Mesenchymal stem cell (in vitro differentiated cells and primary cell): ENCODE data around the gene SPTBN1.
A peak's percentile ranks its signal among the peaks of the same experiment; 100 is the strongest.

Experiments
- DNase-seq: peaks from one replicate; pipeline ENCODE4 v3.0.0-alpha.2; 2013
- H2AFZ ChIP-seq: one replicate; pipeline ENCODE4 v1.6.1; 2013; ENCODE audit warnings: low read depth, mild to moderate bottlenecking, control low read depth, inconsistent platforms, low read length, moderate library complexity
- H2AK5ac ChIP-seq: 2 replicates; pipeline ENCODE4 v1.6.1; 2013; ENCODE audit warnings: low read length, moderate library complexity, mild to moderate bottlenecking, inconsistent platforms; ENCODE audit not compliant: severe bottlenecking
- H2BK120ac ChIP-seq: one replicate; pipeline ENCODE4 v1.6.1; 2013; ENCODE audit warnings: low read depth, mild to moderate bottlenecking, inconsistent platforms, low read length, moderate library complexity
- H2BK12ac ChIP-seq, 2 experiments: one replicate each; pipeline ENCODE4 v1.6.1; 2013; ENCODE audit warnings: inconsistent platforms in 2 of 2, low read length in 2 of 2, mild to moderate bottlenecking in 2 of 2, moderate library complexity in 2 of 2, control low read depth in 1 of 2
- H2BK15ac ChIP-seq: one replicate; pipeline ENCODE4 v1.6.1; 2013; ENCODE audit warnings: mild to moderate bottlenecking, low read depth, inconsistent platforms; ENCODE audit not compliant: poor library complexity, severe bottlenecking
- H2BK5ac ChIP-seq: 2 replicates; pipeline ENCODE4 v1.6.1; 2013; ENCODE audit warnings: low read depth, mild to moderate bottlenecking, low read length, control low read depth, inconsistent platforms; ENCODE audit not compliant: poor library complexity, severe bottlenecking
- H3K14ac ChIP-seq, 2 experiments: one replicate each; pipeline ENCODE4 v1.6.1; 2013; ENCODE audit warnings: inconsistent platforms in 2 of 2, low read length in 2 of 2, control low read depth in 1 of 2, mild to moderate bottlenecking in 1 of 2, moderate library complexity in 1 of 2
- H3K18ac ChIP-seq, 2 experiments: one replicate each; pipeline ENCODE4 v1.6.1; 2013; ENCODE audit warnings: inconsistent platforms in 2 of 2, low read length in 2 of 2, control low read depth in 1 of 2, low read depth in 1 of 2, mild to moderate bottlenecking in 1 of 2
- H3K23ac ChIP-seq, 2 experiments: one replicate each; pipeline ENCODE4 v1.6.1; 2013; ENCODE audit warnings: inconsistent platforms in 2 of 2, low read length in 2 of 2, mild to moderate bottlenecking in 2 of 2, moderate library complexity in 2 of 2, control low read depth in 1 of 2
- H3K27ac ChIP-seq: 2 replicates; pipeline ENCODE4 v1.5.1; 2013; ENCODE audit warnings: mild to moderate bottlenecking, moderate library complexity, low read length, control low read depth, inconsistent platforms; ENCODE audit not compliant: poor library complexity, severe bottlenecking
- H3K27me3 ChIP-seq, 2 experiments: 2 replicates each; pipeline versions ENCODE4 v1.6.1 to v1.7.0; 2013; ENCODE audit warnings: low read length in 2 of 2, mild to moderate bottlenecking in 2 of 2, moderate library complexity in 2 of 2, control low read depth in 1 of 2, inconsistent platforms in 1 of 2; ENCODE audit not compliant: control insufficient read depth in 1 of 2, insufficient read depth in 1 of 2
- H3K36me3 ChIP-seq, 2 experiments: 2 replicates each; pipeline versions ENCODE4 v1.6.1 to v1.7.0; 2013; ENCODE audit warnings: low read length in 2 of 2, control low read depth in 1 of 2, inconsistent platforms in 1 of 2, low read depth in 1 of 2, mild to moderate bottlenecking in 1 of 2; ENCODE audit not compliant: insufficient read depth in 2 of 2, control insufficient read depth in 1 of 2
- H3K4ac ChIP-seq, 2 experiments: one replicate each; pipeline ENCODE4 v1.6.1; 2013; ENCODE audit warnings: inconsistent platforms in 2 of 2, low read length in 2 of 2, mild to moderate bottlenecking in 2 of 2, moderate library complexity in 2 of 2, control low read depth in 1 of 2, low read depth in 1 of 2
- H3K4me1 ChIP-seq: 2 replicates; pipeline ENCODE4 v1.6.1; 2013; ENCODE audit warnings: low read depth, low read length, control low read depth; ENCODE audit not compliant: control insufficient read depth, insufficient read depth
- H3K4me2 ChIP-seq: 2 replicates; pipeline ENCODE4 v1.6.1; 2013; ENCODE audit warnings: low read length, mild to moderate bottlenecking, inconsistent platforms; ENCODE audit not compliant: poor library complexity, severe bottlenecking
- H3K4me3 ChIP-seq, 2 experiments: 2 replicates each; pipeline versions ENCODE4 v1.5.1 to v1.7.0; 2013; ENCODE audit warnings: low read length in 2 of 2, mild to moderate bottlenecking in 2 of 2, control low read depth in 1 of 2, low read depth in 1 of 2; ENCODE audit not compliant: insufficient read depth in 1 of 2
- H3K79me1 ChIP-seq: replicated peaks from 2 replicates; pipeline ENCODE4 v1.6.1; 2013; ENCODE audit warnings: mild to moderate bottlenecking, control low read depth, low read length, inconsistent platforms; ENCODE audit not compliant: poor library complexity, severe bottlenecking
- H3K9ac ChIP-seq: 2 replicates; pipeline ENCODE4 v1.7.0; 2013; ENCODE audit warnings: mild to moderate bottlenecking, low read length, moderate library complexity
- H3K9me3 ChIP-seq: 2 replicates; pipeline ENCODE4 v1.7.0; 2013; ENCODE audit warnings: mild to moderate bottlenecking, low read length; ENCODE audit not compliant: control insufficient read depth
- H4K8ac ChIP-seq: one replicate; pipeline ENCODE4 v1.6.1; 2013; ENCODE audit warnings: inconsistent platforms, mild to moderate bottlenecking, low read length, moderate library complexity
- H4K91ac ChIP-seq: one replicate; pipeline ENCODE4 v1.6.1; 2013; ENCODE audit warnings: mild to moderate bottlenecking, low read length, inconsistent platforms
- WGBS: methylation state at CpG from one replicate; pipeline ENCODE4 v1.1.7; 2013; ENCODE audit warnings: mixed read lengths; 5-methylcytosine and 5-hydroxymethylcytosine counted together

Gene SPTBN1

DNA sequence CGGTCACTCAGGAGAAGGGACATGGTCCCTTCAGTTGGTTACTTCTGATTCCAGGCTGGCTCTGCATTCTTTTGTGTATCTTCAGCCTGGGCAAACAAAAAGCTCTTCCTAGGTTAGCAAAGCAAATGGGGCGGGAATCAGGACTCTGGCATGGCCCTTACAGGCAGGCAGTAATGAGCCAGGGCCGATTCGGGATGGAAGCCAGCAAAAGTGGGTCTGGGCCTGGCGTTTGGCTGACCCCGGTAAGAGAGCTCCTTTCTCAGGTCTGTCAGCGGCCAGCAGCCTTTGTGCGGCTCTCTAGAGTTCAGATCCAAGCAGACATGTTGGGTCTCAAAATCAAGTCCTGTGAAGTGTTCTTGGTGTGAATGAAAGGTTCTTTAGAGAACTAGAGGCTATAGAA lies 185.9 kb downstream of the SPTBN1 start:
- H3K27ac ChIP-seq = no peak overlapping the region
- peaks cover 8% of the 10 kb centered on the region for H3K4me1 ChIP-seq
- H2BK120ac ChIP-seq = no peak overlapping the region
- H3K9me3 ChIP-seq = no peaks in the 10 kb centered on the region
- no peak overlapping the region for H4K91ac ChIP-seq
- H4K8ac ChIP-seq = no peak overlapping the region
- WGBS = 98% methylated on average over 8 of the region's 8 CpGs
- no peak overlapping the region for H2AFZ ChIP-seq
- no peak overlapping the region for H2BK5ac ChIP-seq
- H3K18ac ChIP-seq = peak overlapping the region in 1 of 2 experiments; percentile 2
- H3K79me1 ChIP-seq = peaks cover 31% of the 10 kb centered on the region
- no peak overlapping the region for H3K4me2 ChIP-seq
- no peak overlapping the region for H3K4me3 ChIP-seq
- H2BK12ac ChIP-seq = no peak overlapping the region
- H3K36me3 ChIP-seq = peaks cover 49 to 96% of the 10 kb centered on the region in 2 experiments
- H3K14ac ChIP-seq = no peak overlapping the region
- no peak overlapping the region for H3K23ac ChIP-seq
- no peak for DNase-seq
- H3K27me3 ChIP-seq = no peaks in the 10 kb centered on the region
- no peak overlapping the region for H2AK5ac ChIP-seq
- peak overlapping the region in 1 of 2 experiments; percentile 14 for H3K4ac ChIP-seq
- no peak overlapping the region for H2BK15ac ChIP-seq
- H3K9ac ChIP-seq = no peak overlapping the region

DNA sequence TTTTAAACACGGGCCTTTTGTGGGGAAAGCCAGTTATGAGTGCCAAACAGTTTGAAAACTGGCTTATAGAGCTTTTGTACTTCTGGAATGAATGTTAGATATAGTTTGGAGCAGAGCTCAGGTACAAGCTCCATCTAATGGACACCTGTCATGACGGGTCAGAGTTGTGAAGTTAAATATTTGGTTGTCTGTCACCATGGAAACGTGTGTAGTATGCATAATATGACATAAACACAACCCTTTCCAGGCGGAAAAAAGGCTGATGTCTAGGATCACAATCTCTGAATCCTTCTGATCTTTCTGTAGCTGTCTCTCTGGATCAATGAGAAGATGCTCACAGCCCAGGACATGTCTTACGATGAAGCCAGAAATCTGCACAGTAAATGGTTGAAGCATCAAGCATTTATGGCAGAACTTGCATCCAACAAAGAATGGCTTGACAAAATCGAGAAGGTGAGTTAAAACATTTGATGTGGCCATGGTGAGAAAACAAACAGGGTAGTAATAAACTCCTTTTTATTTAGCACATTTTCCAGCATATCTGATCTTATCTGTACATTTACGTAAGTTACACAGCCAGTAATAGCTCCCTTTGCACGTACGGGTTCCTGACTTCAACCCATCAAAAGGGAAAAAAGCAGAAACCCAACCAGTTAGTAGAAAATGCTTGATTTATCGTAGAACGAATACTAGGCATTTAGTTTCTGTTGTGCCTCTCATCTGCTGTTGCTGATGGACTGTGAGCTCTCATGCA lies 186.7 kb downstream of the SPTBN1 start:
- peaks cover 35% of the 10 kb centered on the region for H3K79me1 ChIP-seq
- 97% methylated on average over 9 of the region's 11 CpGs for WGBS
- DNase-seq = no peak

DNA sequence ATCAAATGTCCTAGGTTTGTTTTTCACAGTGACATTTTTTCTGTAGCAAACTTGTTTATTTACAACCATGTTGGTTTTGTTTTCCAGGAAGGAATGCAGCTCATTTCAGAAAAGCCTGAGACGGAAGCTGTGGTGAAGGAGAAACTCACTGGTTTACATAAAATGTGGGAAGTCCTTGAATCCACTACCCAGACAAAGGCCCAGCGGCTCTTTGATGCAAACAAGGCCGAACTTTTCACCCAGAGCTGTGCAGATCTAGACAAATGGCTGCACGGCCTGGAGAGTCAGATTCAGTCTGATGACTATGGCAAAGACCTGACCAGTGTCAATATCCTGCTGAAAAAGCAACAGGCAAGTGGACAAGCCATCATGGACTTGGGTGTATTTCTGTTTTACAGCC lies 188.1 kb downstream of the SPTBN1 start:
- Histone ChIP-seq H3K9me3 (no peaks in the 10 kb centered on the region), H2BK120ac (no peak overlapping the region), H2BK15ac (no peak overlapping the region), H2BK12ac (no peak overlapping the region), H2AFZ (no peak overlapping the region), H3K23ac (no peak overlapping the region), H3K27me3 (no peaks in the 10 kb centered on the region), H3K18ac (no peak overlapping the region), H3K4ac (no peak overlapping the region), H3K27ac (no peak overlapping the region), H3K4me1 (peaks cover 8% of the 10 kb centered on the region), H2BK5ac (no peak overlapping the region), H3K4me2 (no peak overlapping the region), H3K36me3 (peaks cover 59 to 96% of the 10 kb centered on the region in 2 experiments), H3K4me3 (no peak overlapping the region), H4K8ac (no peak overlapping the region), H4K91ac (no peak overlapping the region), H3K9ac (no peak overlapping the region), H3K14ac (no peak overlapping the region), H2AK5ac (no peak overlapping the region), H3K79me1 (peaks cover 35% of the 10 kb centered on the region)
- WGBS = 74% methylated on average over 4 of the region's 4 CpGs
- DNase-seq = peak; percentile 73

More for the DNA sequence above, 186.7 kb downstream of the SPTBN1 start:
- no peak overlapping the region for H3K4ac ChIP-seq
- H3K27ac ChIP-seq = no peak overlapping the region
- no peak overlapping the region for H2BK120ac ChIP-seq
- H3K4me2 ChIP-seq = no peak overlapping the region
- no peaks in the 10 kb centered on the region for H3K9me3 ChIP-seq
- no peak overlapping the region for H3K23ac ChIP-seq
- H2BK12ac ChIP-seq = no peak overlapping the region
- H3K36me3 ChIP-seq = peaks cover 55 to 96% of the 10 kb centered on the region in 2 experiments
- no peak overlapping the region for H3K9ac ChIP-seq
- no peak overlapping the region for H2AFZ ChIP-seq
- no peak overlapping the region for H3K4me3 ChIP-seq
- no peak overlapping the region for H4K8ac ChIP-seq
- no peak overlapping the region for H2AK5ac ChIP-seq
- no peaks in the 10 kb centered on the region for H3K27me3 ChIP-seq
- H4K91ac ChIP-seq = no peak overlapping the region
- H3K18ac ChIP-seq = no peak overlapping the region
- H2BK15ac ChIP-seq = no peak overlapping the region
- H3K14ac ChIP-seq = no peak overlapping the region
- peaks cover 8% of the 10 kb centered on the region for H3K4me1 ChIP-seq
- no peak overlapping the region for H2BK5ac ChIP-seq

DNA sequence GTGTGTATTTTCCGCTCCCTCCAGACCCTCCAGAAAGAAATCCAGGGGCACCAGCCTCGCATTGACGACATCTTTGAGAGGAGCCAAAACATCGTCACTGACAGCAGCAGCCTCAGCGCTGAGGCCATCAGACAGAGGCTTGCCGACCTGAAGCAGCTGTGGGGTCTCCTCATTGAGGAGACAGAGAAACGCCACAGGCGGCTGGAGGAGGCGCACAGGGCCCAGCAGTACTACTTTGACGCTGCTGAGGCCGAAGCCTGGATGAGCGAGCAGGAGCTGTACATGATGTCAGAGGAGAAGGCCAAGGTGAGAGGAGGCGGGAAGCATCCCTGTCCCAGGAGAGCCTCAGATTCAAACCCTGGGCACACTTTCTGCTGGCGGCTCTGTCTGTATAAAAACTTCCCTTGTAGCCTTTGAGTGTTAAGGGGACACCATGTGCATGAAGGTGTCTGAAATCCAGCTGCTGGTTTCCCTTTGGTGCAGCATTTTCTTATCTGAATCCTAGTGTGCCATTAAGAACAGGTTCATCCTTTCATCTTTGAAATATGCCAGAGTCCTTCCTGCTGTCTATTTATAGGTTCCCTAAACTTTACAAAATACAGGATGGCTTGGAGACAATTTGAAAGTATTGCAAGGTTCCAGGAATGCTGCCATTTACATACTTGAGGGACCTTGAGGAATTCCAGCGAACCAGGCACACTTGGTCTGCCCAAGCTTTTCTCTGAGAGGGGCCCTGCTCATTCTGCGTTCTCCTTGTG lies 190.2 kb downstream of the SPTBN1 start:
- Histone ChIP-seq H3K27me3 (no peaks in the 10 kb centered on the region), H3K4me3 (no peak overlapping the region), H4K91ac (no peak overlapping the region), H3K4me1 (peaks cover 5% of the 10 kb centered on the region), H3K4ac (no peak overlapping the region), H2BK15ac (no peak overlapping the region), H2AFZ (no peak overlapping the region), H4K8ac (no peak overlapping the region), H3K18ac (no peak overlapping the region), H3K79me1 (peaks cover 38% of the 10 kb centered on the region), H2BK120ac (no peak overlapping the region), H3K27ac (no peak overlapping the region), H3K4me2 (no peak overlapping the region), H2BK5ac (no peak overlapping the region), H2BK12ac (peak overlapping the region in 1 of 2 experiments; percentile 21), H3K36me3 (peaks cover 60 to 97% of the 10 kb centered on the region in 2 experiments), H3K9me3 (no peaks in the 10 kb centered on the region), H3K14ac (no peak overlapping the region), H3K23ac (no peak overlapping the region), H2AK5ac (no peak overlapping the region), H3K9ac (no peak overlapping the region)
- peak; percentile 29 for DNase-seq
- WGBS = 98% methylated on average over 16 of the region's 16 CpGs
